Thyroid gland (tissue), 4 donors: ENCODE measurements around the gene ONECUT2.

Source experiments
- CTCF ChIP-seq, 6 experiments: fragments of 200-600 bp in 3 of 6; fragments of 450-650 bp in 3 of 6; sonication (generic) in 3 of 6; IDR thresholded peaks; one replicate each; pipeline ENCODE4 v1.5.1; 2016 to 2019; ENCODE audit warnings: antibody characterized with exemption in 6 of 6, mild to moderate bottlenecking in 2 of 6, inconsistent platforms in 1 of 6, moderate library complexity in 1 of 6
- POLR2A ChIP-seq, 2 donors: fragments of 450-650 bp; IDR thresholded peaks; one replicate each; pipeline ENCODE4 v1.6.1; 2017; ENCODE audit warnings: antibody characterized with exemption in 2 of 2, mild to moderate bottlenecking in 2 of 2, moderate library complexity in 1 of 2

- TF ChIP-seq CTCF (IDR thresholded peaks at IDR 0.05), result no peak
- TF ChIP-seq POLR2A (IDR thresholded peaks at IDR 0.05), result no peak
Observed at GRCh38 chr18:57475408-57475807, 40.2 kb downstream of the ONECUT2 start.
